NCI-H1048 (cell line): ENCODE data around the gene OSBPL5.
A peak's percentile ranks its signal among the peaks of the same experiment; 100 is the strongest.
"Not testable (repeated sequence)": the region's sequence is repeated elsewhere in the genome, so short reads cannot be mapped to it uniquely, and the experiment has no call there.

ENCODE experiments used
- DNase-seq: peaks from one replicate; lab custom pipeline; 2025; lab: John Stamatoyannopoulos, UW

Gene OSBPL5

GRCh38 chr11:3080733-3081385, 84.3 kb downstream of the OSBPL5 start:
- DNase-seq: no peak

GRCh38 chr11:3080104-3080503, 85.0 kb downstream of the OSBPL5 start:
- DNase-seq: no peak

GRCh38 chr11:3077846-3078440, 87.2 kb downstream of the OSBPL5 start:
- DNase-seq: no peak

GRCh38 chr11:3077189-3077836, 87.8 kb downstream of the OSBPL5 start:
- no peak for DNase-seq

- no peak for DNase-seq
These were observed 90.1 kb downstream of the OSBPL5 start for GRCh38 chr11:3074912-3075589.

- DNase-seq: no peak
These were observed 92.1 kb downstream of the OSBPL5 start for GRCh38 chr11:3073029-3073435.

GRCh38 chr11:3069425-3069824, 95.7 kb downstream of the OSBPL5 start:
- DNase-seq: no peak

- DNase-seq: not testable (repeated sequence)
These were observed 98.8 kb downstream of the OSBPL5 start for GRCh38 chr11:3066308-3066707.

- DNase-seq: not testable (repeated sequence)
These were observed 100.4 kb downstream of the OSBPL5 start for GRCh38 chr11:3064709-3065108.

GRCh38 chr11:3063876-3064275, 101.2 kb downstream of the OSBPL5 start:
- not testable (repeated sequence) for DNase-seq

GRCh38 chr11:3063432-3063831, 101.7 kb downstream of the OSBPL5 start:
- DNase-seq: not testable (repeated sequence)

GRCh38 chr11:3060436-3061025, 104.6 kb downstream of the OSBPL5 start:
- DNase-seq: no peak

- no peak for DNase-seq
These were observed 106.1 kb downstream of the OSBPL5 start for GRCh38 chr11:3058753-3059664.

GRCh38 chr11:3057069-3057963, 107.8 kb downstream of the OSBPL5 start, which contains the start of gene CARS1:
CARS1 (minus strand) TSS chr11:3057423; CDS start chr11:3057367, 56 bp downstream.
- peak; percentile 83 for DNase-seq

- DNase-seq: no peak
These were observed 108.6 kb downstream of the OSBPL5 start for GRCh38 chr11:3056296-3057068.

- DNase-seq: no peak
These were observed 109.2 kb downstream of the OSBPL5 start for GRCh38 chr11:3055891-3056290.

- no peak for DNase-seq
These were observed 112.5 kb downstream of the OSBPL5 start for GRCh38 chr11:3052567-3052966.

GRCh38 chr11:3052109-3052479, 113.0 kb downstream of the OSBPL5 start:
- DNase-seq: peak; percentile 19
